CD14-positive monocyte (primary cell): ENCODE measurements around the gene MAPRE3. TPM values are rescaled to one million over a fixed set of nuclear protein-coding genes. Genes with fewer than 3 reads are reported as not detected.

ENCODE experiments used
- DNase-seq, 3 donors: peaks; one replicate each; pipeline ENCODE4 v3.0.0-alpha.2; 2011 to 2022
- H2AFZ ChIP-seq: 2 replicates; pipeline ENCODE4 v1.6.0; 2012; ENCODE audit warnings: mild to moderate bottlenecking, low read depth, low read length, inconsistent platforms; ENCODE audit not compliant: insufficient read depth, poor library complexity, severe bottlenecking
- H3K27ac ChIP-seq, 2 donors: 1 replicate in 1 of 2; 2 replicates in 1 of 2; pipeline ENCODE4 v1.5.1; 2012 to 2013; ENCODE audit warnings: low read length in 2 of 2, control low read depth in 1 of 2, inconsistent platforms in 1 of 2, low read depth in 1 of 2, mild to moderate bottlenecking in 1 of 2
- H3K27me3 ChIP-seq, 2 donors: one replicate each; pipeline versions ENCODE4 v1.6.0 to v1.6.1; 2011 to 2013; ENCODE audit warnings: low read length in 2 of 2; ENCODE audit not compliant: control insufficient read depth in 2 of 2, insufficient read depth in 2 of 2
- H3K36me3 ChIP-seq, 2 donors: replicated peaks in 1 of 2; 1 replicate in 1 of 2; 2 replicates in 1 of 2; pipeline versions ENCODE4 v1.5.1 to v1.6.1; 2012 to 2013; ENCODE audit warnings: low read length in 2 of 2, control low read depth in 1 of 2, inconsistent platforms in 1 of 2, mild to moderate bottlenecking in 1 of 2; ENCODE audit not compliant: insufficient read depth in 2 of 2, control insufficient read depth in 1 of 2
- H3K4me1 ChIP-seq, 2 donors: 1 replicate in 1 of 2; 2 replicates in 1 of 2; pipeline versions ENCODE4 v1.5.1 to v1.6.1; 2012 to 2013; ENCODE audit warnings: low read length in 2 of 2, control low read depth in 1 of 2, inconsistent platforms in 1 of 2, mild to moderate bottlenecking in 1 of 2, moderate library complexity in 1 of 2; ENCODE audit not compliant: insufficient read depth in 2 of 2, control insufficient read depth in 1 of 2
- H3K4me2 ChIP-seq: replicated peaks from 2 replicates; pipeline ENCODE3; 2012; ENCODE audit warnings: low read length, moderate library complexity, mild to moderate bottlenecking; ENCODE audit not compliant: poor library complexity, severe bottlenecking; ENCODE audit errors: extremely low read depth
- H3K4me3 ChIP-seq, 3 experiments: fragments of 200-600 bp in 1 of 3; sonication (generic) in 1 of 3; replicated peaks in 1 of 3; 1 replicate in 2 of 3; 2 replicates in 1 of 3; pipeline ENCODE4 v1.5.1; 2011 to 2013; ENCODE audit warnings: low read length in 3 of 3, mild to moderate bottlenecking in 3 of 3, control low read depth in 2 of 3, low read depth in 2 of 3, inconsistent platforms in 1 of 3, moderate library complexity in 1 of 3
- H3K79me2 ChIP-seq: 2 replicates; pipeline ENCODE4 v1.6.0; 2012; ENCODE audit warnings: mild to moderate bottlenecking, control low read depth, inconsistent platforms, low read length, moderate library complexity; ENCODE audit not compliant: insufficient read depth
- H3K9ac ChIP-seq: 2 replicates; pipeline ENCODE4 v1.6.0; 2017; ENCODE audit warnings: low read length, mild to moderate bottlenecking; ENCODE audit not compliant: insufficient read depth, poor library complexity, severe bottlenecking
- H3K9me3 ChIP-seq, 2 donors: replicated peaks in 1 of 2; 1 replicate in 1 of 2; 2 replicates in 1 of 2; pipeline versions ENCODE4 v1.5.1 to v1.6.1; 2012 to 2013; ENCODE audit warnings: low read length in 2 of 2, control low read depth in 1 of 2; ENCODE audit not compliant: control insufficient read depth in 1 of 2, insufficient read depth in 1 of 2
- H4K20me1 ChIP-seq: 2 replicates; pipeline ENCODE4 v1.6.0; 2012; ENCODE audit warnings: mild to moderate bottlenecking, low read length, control low read depth, moderate library complexity; ENCODE audit not compliant: insufficient read depth
- H3K27ac Mint-ChIP-seq, 7 donors: one replicate each; pipeline ENCODE4 v1.8.0; 2020; ENCODE audit warnings: mild to moderate bottlenecking in 7 of 7, mixed read lengths in 7 of 7, moderate library complexity in 6 of 7, inconsistent platforms in 2 of 7
- H3K27me3 Mint-ChIP-seq, 3 donors: one replicate each; pipeline ENCODE4 v1.8.0; 2021 to 2022; ENCODE audit warnings: low read depth in 3 of 3, mild to moderate bottlenecking in 3 of 3, mixed read lengths in 3 of 3, moderate library complexity in 3 of 3, inconsistent platforms in 1 of 3
- H3K36me3 Mint-ChIP-seq, 2 donors: one replicate each; pipeline ENCODE4 v1.8.0; 2020; ENCODE audit warnings: mixed read lengths in 2 of 2, inconsistent platforms in 1 of 2, mild to moderate bottlenecking in 1 of 2
- H3K4me1 Mint-ChIP-seq: one replicate; pipeline ENCODE4 v1.8.0; 2020; ENCODE audit warnings: mild to moderate bottlenecking, mixed read lengths
- H3K4me3 Mint-ChIP-seq, 2 donors: one replicate each; pipeline ENCODE4 v1.8.0; 2020; ENCODE audit warnings: mild to moderate bottlenecking in 2 of 2, mixed read lengths in 2 of 2, moderate library complexity in 1 of 2
- H3K9me3 Mint-ChIP-seq, 7 donors: one replicate each; pipeline ENCODE4 v1.8.0; 2020 to 2022; ENCODE audit warnings: mixed read lengths in 7 of 7, mild to moderate bottlenecking in 6 of 7, moderate library complexity in 6 of 7, inconsistent platforms in 2 of 7
- WGBS: methylation state at CpG from one replicate; pipeline ENCODE4 v1.1.5; 2013; ENCODE audit warnings: missing lambda C conversion rate; ENCODE audit not compliant: insufficient coverage; 5-methylcytosine and 5-hydroxymethylcytosine counted together
- intact Hi-C, 2 donors: fragments of 100-400 bp; cut with micrococcal nuclease; formaldehyde crosslinking; loops; one replicate each; pipeline versions ENCODE4 v1.15.0 to v1.15.1; 2023
- polyA plus RNA-seq, 3 donors: library from polyadenylated mRNA; depleted of rRNA in 1 of 3; unstranded in 2 of 3; stranded (reverse) in 1 of 3; fragments of 300-500 nt in 2 of 3; fragments of >200 nt in 1 of 3; fragmentation: Illumina TruSeq in 2 of 3; gene quantifications; 1 replicate in 2 of 3; 2 replicates in 1 of 3; pipeline ENCODE4 v1.2.3, GENCODE V29; 2012 to 2021
- TF ChIP-seq, protein P1 (sequence below): fragments of 200-600 bp; IDR thresholded peaks from one replicate; pipeline ENCODE4 v1.8.0; 2022; ENCODE audit warnings: antibody characterized with exemption, mild to moderate bottlenecking

The MAPRE3 gene
- polyA plus RNA-seq, 3 donors = 2.4 to 14.4 (median 3.5) TPM

DNA sequence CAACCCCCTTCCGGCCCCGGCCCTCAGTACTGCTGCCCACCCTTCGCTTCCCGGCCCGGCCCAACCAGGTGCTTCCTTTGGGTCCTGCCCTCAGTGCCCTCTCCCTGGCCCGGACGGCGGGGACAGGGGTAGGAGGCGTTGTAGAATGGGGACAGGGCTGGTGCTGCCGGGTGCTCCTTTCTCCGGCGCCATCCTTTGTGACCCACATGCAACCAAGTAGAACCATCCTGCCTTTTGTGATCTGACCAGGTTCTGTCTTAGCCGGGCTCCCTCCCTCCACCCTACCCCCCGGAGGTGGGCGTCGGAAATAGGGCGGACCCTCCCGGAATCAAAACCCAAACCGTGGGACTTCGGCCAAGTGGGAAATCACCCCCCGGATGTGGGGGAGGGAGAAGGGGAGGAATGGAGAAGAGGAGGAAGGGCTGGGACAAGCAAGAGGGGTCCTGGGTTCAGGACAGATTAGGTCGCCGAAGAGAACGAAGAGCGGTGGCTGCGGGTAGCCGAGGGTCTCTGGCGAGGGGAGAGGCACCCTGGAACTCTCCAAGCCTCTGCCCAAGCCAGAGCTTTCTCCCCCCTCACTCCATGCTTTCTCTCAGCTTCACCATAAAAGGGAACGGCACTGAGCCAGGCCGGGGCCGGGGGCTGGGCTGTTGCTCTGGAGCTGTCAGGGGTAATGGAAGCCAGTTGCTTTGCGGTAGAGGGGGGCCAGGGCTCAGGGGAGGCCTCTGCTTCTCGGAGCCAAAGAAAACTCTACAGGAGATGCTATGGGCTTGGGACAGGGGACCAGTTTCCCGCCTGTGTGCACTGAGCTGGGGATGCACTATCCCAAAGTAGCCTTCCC lies 101.8 kb downstream of the MAPRE3 start:
- intact Hi-C loops = loop anchor here (5.0 kb wide), 1 partner anchor 40 kb away; the partner anchor contains the start of gene TMEM214 (in 2 of the 2)
- peak overlapping the region in 4 of 7 donors; percentile 66 to 77 (median 74) for H3K27ac Mint-ChIP-seq
- Histone ChIP-seq H3K9ac (peak overlapping the region; percentile 91), H3K27ac (peak overlapping the region in 1 of 2 donors; percentile 69), H3K4me3 (peak overlapping the region; percentile 49 to 97 (median 69)), H3K4me2 (peak overlapping the region; percentile 89), H3K79me2 (peaks cover 24% of the 10 kb centered on the region), H3K36me3 (peaks cover 19 to 31% of the 10 kb centered on the region in 2 donors), H4K20me1 (peaks cover 15% of the 10 kb centered on the region), H3K9me3 (no peaks in the 10 kb centered on the region), H3K4me1 (peaks cover 41 to 49% of the 10 kb centered on the region in 2 donors), H2AFZ (peak overlapping the region; percentile 96), H3K27me3 (no peaks in the 10 kb centered on the region)
- peak overlapping the region; percentile 78 to 87 for H3K4me3 Mint-ChIP-seq
- TF ChIP-seq, protein P1, sequence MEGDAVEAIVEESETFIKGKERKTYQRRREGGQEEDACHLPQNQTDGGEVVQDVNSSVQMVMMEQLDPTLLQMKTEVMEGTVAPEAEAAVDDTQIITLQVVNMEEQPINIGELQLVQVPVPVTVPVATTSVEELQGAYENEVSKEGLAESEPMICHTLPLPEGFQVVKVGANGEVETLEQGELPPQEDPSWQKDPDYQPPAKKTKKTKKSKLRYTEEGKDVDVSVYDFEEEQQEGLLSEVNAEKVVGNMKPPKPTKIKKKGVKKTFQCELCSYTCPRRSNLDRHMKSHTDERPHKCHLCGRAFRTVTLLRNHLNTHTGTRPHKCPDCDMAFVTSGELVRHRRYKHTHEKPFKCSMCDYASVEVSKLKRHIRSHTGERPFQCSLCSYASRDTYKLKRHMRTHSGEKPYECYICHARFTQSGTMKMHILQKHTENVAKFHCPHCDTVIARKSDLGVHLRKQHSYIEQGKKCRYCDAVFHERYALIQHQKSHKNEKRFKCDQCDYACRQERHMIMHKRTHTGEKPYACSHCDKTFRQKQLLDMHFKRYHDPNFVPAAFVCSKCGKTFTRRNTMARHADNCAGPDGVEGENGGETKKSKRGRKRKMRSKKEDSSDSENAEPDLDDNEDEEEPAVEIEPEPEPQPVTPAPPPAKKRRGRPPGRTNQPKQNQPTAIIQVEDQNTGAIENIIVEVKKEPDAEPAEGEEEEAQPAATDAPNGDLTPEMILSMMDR = no peak
- H3K36me3 Mint-ChIP-seq = peaks cover 25 to 27% of the 10 kb centered on the region in 2 donors
- peaks cover 0 to 2% (median 0%) of the 10 kb centered on the region in 7 donors for H3K9me3 Mint-ChIP-seq
- 4% methylated on average over 20 of the region's 34 CpGs for WGBS
- DNase-seq = no peak
- H3K4me1 Mint-ChIP-seq = peaks cover 60% of the 10 kb centered on the region
- H3K27me3 Mint-ChIP-seq = no peaks in the 10 kb centered on the region

DNA sequence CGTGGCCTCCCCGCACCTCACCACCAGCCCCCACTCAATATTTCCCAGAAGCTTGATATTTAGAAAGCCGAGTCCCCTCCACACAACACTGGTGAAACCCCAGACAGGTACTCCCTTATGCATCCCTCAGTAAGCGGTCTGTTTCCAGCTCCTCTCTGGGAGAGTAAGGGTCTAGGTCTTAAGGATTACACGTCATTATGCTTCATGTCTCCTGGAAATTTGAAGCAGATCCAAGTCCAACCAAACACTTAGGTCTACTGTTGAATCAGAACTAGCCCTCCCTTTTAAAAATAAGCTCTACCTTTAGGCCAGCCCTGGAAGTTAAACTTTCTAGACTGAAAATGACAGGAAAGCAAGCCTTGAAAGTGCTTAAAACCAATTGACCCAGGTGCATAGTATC lies 102.5 kb downstream of the MAPRE3 start:
- H3K9ac ChIP-seq = no peak overlapping the region
- H3K36me3 ChIP-seq = peaks cover 16 to 24% of the 10 kb centered on the region in 2 donors
- H3K27me3 Mint-ChIP-seq = peaks cover 0 to 3% (median 0%) of the 10 kb centered on the region in 3 donors
- H3K36me3 Mint-ChIP-seq = peaks cover 20% of the 10 kb centered on the region in 2 donors
- H3K4me2 ChIP-seq = no peak overlapping the region
- no peaks in the 10 kb centered on the region for H3K27me3 ChIP-seq
- H3K27ac ChIP-seq = no peak overlapping the region
- intact Hi-C loops = loop anchor here (5.0 kb wide), 1 partner anchor 41 kb away; the partner anchor contains the start of gene TMEM214 (in 2 of the 2)
- peaks cover 0 to 2% (median 0%) of the 10 kb centered on the region in 7 donors for H3K9me3 Mint-ChIP-seq
- H3K79me2 ChIP-seq = peaks cover 24% of the 10 kb centered on the region
- DNase-seq = no peak
- H2AFZ ChIP-seq = peak overlapping the region; percentile 96
- peaks cover 15% of the 10 kb centered on the region for H4K20me1 ChIP-seq
- H3K4me3 ChIP-seq = no peak overlapping the region
- TF ChIP-seq, protein P1 = no peak
- peak overlapping the region in 1 of 2 donors; percentile 24 for H3K4me3 Mint-ChIP-seq
- peaks cover 41 to 49% of the 10 kb centered on the region in 2 donors for H3K4me1 ChIP-seq
- 65% methylated on average over 2 of the region's 5 CpGs for WGBS
- peaks cover 61% of the 10 kb centered on the region for H3K4me1 Mint-ChIP-seq
- no peaks in the 10 kb centered on the region for H3K9me3 ChIP-seq
- H3K27ac Mint-ChIP-seq = no peak overlapping the region
